ENCODE data around the gene USHBP1. TPM values are rescaled to one million over a fixed set of nuclear protein-coding genes. Genes with fewer than 3 reads are reported as not detected.
A peak's percentile ranks its signal among the peaks of the same experiment; 100 is the strongest.

USHBP1 gene
- total and polyA plus RNA-seq, 2 of the 13 experiments (the other 11 are each of a cell fraction or from before 2014, with no cell fraction given): 0.15 to 1.5 TPM

DNA sequence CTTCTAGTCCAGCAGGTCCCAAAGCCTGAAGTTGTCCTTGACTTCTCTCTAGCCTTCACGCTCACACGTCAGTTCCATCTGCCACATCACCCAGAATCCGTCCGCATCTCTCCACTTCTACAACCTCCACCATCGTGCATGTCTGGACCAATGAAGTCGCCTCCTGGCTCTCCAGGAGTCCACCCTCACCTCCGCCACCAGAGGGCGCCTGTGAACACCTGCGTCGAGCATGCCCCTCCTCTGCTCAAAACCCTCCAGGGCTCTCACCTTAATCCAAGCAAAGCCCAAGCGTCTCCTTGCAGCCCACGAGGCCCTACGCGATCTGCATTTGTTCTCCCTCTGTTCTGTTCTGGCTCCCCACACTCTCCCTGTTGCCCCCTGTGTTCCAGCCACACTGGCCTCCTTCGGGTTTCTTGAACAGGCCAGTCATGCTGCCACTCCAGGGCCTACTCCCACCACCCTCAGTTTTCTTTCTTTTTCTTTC is 3.7 kb downstream of the USHBP1 start (continued):
- TF ChIP-seq, protein P1, sequence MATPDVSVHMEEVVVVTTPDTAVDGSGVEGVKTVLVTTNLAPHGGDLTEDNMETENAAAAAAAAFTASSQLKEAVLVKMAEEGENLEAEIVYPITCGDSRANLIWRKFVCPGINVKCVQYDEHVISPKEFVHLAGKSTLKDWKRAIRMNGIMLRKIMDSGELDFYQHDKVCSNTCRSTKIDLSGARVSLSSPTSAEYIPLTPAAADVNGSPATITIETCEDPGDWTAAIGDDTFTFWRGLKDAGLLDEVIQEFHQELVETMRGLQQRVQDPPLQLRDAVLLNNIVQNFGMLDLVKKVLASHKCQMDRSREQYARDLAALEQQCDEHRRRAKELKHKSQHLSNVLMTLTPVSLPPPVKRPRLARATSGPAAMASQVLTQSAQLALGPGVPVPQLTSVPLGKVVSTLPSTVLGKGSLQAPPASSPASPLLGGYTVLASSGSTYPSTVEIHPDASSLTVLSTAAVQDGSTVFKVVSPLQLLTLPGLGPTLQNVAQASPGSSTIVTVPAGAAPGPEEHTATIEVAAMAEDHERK (CRISPR knock-in tag; IDR thresholded peaks at IDR 0.05; ENCODE audit: low read depth): no peak
- TF ChIP-seq POLR2G (IDR thresholded peaks at IDR 0.05; ENCODE audit: low read depth, low read length) (no peak), DPF2 (CRISPR knock-in tag; IDR thresholded peaks at IDR 0.05; ENCODE audit: borderline replicate concordance, low read depth) (no peak), JUNB (CRISPR knock-in tag; IDR thresholded peaks at IDR 0.05; ENCODE audit: borderline replicate concordance) (no peak), KDM5B (CRISPR knock-in tag; IDR thresholded peaks at IDR 0.05; ENCODE audit: borderline replicate concordance) (no peak), ZNF749 (CRISPR knock-in tag; IDR thresholded peaks at IDR 0.05; ENCODE audit: borderline replicate concordance) (no peak), WIZ (CRISPR knock-in tag; IDR thresholded peaks at IDR 0.05) (no peak), MYNN (CRISPR knock-in tag; IDR thresholded peaks at IDR 0.05; ENCODE audit: low read depth) (no peak), NFKB2 (CRISPR knock-in tag; IDR thresholded peaks at IDR 0.05; ENCODE audit: borderline replicate concordance) (no peak), ZNF431 (CRISPR knock-in tag; IDR thresholded peaks at IDR 0.05; ENCODE audit: borderline replicate concordance, low read depth) (no peak), RXRB (CRISPR knock-in tag; IDR thresholded peaks at IDR 0.05; ENCODE audit: borderline replicate concordance) (peak; percentile 69), FOXP1 (IDR thresholded peaks at IDR 0.05) (no peak), FOXP1 (CRISPR knock-in tag; IDR thresholded peaks at IDR 0.05) (no peak), MTA3 (CRISPR knock-in tag; IDR thresholded peaks at IDR 0.05) (no peak), ZNF543 (CRISPR knock-in tag; IDR thresholded peaks at IDR 0.05) (0 out of 2 replicates have a peak, but pooled peaks have one; percentile 39), CHD2 (IDR thresholded peaks at IDR 0.05; ENCODE audit: low read depth, low read length) (no peak), ZNF496 (CRISPR knock-in tag; IDR thresholded peaks at IDR 0.05; ENCODE audit: insufficient replicate concordance) (no peak), ZNF430 (CRISPR knock-in tag; IDR thresholded peaks at IDR 0.05) (no peak)
- TF ChIP-seq, protein P2, sequence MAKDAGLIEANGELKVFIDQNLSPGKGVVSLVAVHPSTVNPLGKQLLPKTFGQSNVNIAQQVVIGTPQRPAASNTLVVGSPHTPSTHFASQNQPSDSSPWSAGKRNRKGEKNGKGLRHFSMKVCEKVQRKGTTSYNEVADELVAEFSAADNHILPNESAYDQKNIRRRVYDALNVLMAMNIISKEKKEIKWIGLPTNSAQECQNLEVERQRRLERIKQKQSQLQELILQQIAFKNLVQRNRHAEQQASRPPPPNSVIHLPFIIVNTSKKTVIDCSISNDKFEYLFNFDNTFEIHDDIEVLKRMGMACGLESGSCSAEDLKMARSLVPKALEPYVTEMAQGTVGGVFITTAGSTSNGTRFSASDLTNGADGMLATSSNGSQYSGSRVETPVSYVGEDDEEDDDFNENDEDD (CRISPR knock-in tag; IDR thresholded peaks at IDR 0.05; ENCODE audit: borderline replicate concordance): peak; percentile 43; the same call in 1 of the 2 replicates
- TF ChIP-seq, protein P3, sequence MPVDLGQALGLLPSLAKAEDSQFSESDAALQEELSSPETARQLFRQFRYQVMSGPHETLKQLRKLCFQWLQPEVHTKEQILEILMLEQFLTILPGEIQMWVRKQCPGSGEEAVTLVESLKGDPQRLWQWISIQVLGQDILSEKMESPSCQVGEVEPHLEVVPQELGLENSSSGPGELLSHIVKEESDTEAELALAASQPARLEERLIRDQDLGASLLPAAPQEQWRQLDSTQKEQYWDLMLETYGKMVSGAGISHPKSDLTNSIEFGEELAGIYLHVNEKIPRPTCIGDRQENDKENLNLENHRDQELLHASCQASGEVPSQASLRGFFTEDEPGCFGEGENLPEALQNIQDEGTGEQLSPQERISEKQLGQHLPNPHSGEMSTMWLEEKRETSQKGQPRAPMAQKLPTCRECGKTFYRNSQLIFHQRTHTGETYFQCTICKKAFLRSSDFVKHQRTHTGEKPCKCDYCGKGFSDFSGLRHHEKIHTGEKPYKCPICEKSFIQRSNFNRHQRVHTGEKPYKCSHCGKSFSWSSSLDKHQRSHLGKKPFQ (CRISPR knock-in tag; IDR thresholded peaks at IDR 0.05; ENCODE audit: insufficient replicate concordance): no peak
- TF ChIP-seq, protein P4, sequence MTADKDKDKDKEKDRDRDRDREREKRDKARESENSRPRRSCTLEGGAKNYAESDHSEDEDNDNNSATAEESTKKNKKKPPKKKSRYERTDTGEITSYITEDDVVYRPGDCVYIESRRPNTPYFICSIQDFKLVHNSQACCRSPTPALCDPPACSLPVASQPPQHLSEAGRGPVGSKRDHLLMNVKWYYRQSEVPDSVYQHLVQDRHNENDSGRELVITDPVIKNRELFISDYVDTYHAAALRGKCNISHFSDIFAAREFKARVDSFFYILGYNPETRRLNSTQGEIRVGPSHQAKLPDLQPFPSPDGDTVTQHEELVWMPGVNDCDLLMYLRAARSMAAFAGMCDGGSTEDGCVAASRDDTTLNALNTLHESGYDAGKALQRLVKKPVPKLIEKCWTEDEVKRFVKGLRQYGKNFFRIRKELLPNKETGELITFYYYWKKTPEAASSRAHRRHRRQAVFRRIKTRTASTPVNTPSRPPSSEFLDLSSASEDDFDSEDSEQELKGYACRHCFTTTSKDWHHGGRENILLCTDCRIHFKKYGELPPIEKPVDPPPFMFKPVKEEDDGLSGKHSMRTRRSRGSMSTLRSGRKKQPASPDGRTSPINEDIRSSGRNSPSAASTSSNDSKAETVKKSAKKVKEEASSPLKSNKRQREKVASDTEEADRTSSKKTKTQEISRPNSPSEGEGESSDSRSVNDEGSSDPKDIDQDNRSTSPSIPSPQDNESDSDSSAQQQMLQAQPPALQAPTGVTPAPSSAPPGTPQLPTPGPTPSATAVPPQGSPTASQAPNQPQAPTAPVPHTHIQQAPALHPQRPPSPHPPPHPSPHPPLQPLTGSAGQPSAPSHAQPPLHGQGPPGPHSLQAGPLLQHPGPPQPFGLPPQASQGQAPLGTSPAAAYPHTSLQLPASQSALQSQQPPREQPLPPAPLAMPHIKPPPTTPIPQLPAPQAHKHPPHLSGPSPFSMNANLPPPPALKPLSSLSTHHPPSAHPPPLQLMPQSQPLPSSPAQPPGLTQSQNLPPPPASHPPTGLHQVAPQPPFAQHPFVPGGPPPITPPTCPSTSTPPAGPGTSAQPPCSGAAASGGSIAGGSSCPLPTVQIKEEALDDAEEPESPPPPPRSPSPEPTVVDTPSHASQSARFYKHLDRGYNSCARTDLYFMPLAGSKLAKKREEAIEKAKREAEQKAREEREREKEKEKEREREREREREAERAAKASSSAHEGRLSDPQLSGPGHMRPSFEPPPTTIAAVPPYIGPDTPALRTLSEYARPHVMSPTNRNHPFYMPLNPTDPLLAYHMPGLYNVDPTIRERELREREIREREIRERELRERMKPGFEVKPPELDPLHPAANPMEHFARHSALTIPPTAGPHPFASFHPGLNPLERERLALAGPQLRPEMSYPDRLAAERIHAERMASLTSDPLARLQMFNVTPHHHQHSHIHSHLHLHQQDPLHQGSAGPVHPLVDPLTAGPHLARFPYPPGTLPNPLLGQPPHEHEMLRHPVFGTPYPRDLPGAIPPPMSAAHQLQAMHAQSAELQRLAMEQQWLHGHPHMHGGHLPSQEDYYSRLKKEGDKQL (CRISPR knock-in tag; IDR thresholded peaks at IDR 0.05; ENCODE audit: low read depth): no peak

All from HepG2 (cell line).